GM18520 (cell line): Measurements from ENCODE around the gene GPX7.
"Not testable (repeated sequence)": the region's sequence is repeated elsewhere in the genome, so short reads cannot be mapped to it uniquely, and the experiment has no call there.

ENCODE experiments used
- ATAC-seq: cut with Tn5 transposase; IDR thresholded peaks from one replicate; pipeline ENCODE4 v1.9.1; 2021; ENCODE audit not compliant: unreplicated experiment

The GPX7 gene

GRCh38 chr1:52601991-52602855 is at the start of gene GPX7:
GPX7 (plus strand) TSS chr1:52602371; CDS start chr1:52602410, 39 bp downstream.
- ATAC-seq, result no peak

- ATAC-seq, result peak; percentile 5
These were observed 49.4 kb upstream of the GPX7 start, which contains the start of gene TUT4 for GRCh38 chr1:52552505-52553361. TUT4 (minus strand) TSS chr1:52553092; CDS start chr1:52526280, 26,812 bp downstream.

DNA sequence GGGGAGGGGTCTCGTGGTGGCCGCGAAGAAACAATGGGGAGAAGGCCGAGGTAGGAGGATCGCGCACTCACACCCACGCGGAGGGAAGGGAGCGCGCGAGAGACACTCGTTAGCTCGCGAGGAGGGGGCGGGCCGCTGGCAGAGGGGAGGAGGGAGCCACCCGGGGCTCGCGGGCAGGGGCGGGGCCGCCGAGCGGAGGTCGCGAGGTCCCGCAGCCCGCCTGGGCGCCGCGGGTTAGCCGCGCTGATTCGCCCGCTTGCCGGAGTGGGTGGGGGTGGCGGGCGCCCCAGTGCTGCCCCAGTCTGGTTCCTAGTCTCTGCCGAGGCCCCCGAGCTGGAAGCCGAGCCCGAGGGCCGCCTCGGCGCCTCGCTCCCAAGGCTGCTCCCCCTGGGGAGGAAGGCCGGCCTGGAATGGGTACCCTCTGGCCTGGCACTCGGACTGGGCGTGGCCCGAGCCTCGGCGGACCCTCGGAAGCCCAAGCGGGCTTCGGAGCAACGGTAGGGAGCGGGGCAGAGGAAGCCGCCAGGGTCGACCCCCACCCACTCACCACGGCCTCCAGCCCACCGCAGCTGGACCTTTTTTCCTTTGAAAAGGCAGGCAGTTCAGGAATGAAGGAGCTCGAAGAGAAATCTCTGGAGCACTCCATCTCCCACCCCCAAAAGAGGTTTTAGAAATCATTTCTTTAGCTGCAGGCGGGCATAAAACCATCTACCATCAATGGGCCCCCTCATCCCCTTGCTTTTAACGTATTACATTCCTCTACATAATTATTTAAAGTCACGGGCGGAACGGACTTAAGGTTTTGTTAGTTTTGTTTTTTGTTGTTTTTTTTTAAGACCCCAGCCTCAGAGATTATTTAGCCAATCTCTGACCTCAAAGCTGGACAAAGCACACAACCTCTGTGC is 48.6 kb upstream of the GPX7 start:
- peak; percentile 44 for ATAC-seq

GRCh38 chr1:52554267-52554640 is 47.9 kb upstream of the GPX7 start:
- ATAC-seq, result no peak

DNA sequence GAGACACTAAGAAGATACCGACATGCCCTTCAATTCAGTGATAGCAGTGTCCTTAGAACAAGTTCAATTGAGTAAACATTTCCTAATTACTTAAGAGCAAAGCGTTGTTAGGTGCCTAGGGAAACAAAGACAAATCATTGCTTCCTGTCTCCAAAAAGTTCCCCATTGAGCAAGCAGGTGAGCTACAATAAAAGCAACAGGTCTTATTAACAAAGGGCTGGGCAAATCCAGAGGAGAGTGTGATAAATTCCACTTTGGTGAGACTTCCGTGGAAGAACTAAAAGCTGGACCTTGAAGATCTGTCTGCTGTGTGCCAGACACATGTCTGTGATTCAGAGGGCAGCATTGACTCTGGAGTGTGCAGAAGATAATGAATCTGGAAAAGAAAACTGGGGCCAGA is 47.4 kb upstream of the GPX7 start:
- ATAC-seq, result no peak

GRCh38 chr1:52556641-52557360 is 45.4 kb upstream of the GPX7 start:
- no peak for ATAC-seq

- ATAC-seq, result no peak
These were observed 43.2 kb upstream of the GPX7 start for GRCh38 chr1:52558941-52559340.

- no peak for ATAC-seq
These were observed 42.3 kb upstream of the GPX7 start for GRCh38 chr1:52559875-52560274.

- no peak for ATAC-seq
These were observed 39.4 kb upstream of the GPX7 start for GRCh38 chr1:52562766-52563165.

DNA sequence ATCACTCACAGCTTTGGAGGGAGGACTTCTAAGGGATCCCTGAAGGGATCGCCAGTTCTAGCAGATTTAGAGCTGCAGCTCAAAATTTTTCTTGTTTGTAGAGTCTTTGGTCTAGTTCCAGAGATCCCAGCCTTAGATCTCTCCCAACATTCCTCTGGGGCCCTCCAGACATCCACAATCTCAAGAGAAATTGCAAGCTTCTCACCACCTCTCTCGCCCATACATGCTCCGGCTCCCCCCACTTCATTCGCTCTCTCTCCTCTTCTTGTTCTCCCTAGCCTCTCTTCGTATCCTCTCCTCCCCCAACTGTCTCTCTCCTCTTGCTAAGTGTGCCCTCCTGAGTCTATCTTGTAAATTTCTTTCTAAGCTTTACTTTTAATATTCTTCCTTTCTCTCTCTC is 34.2 kb upstream of the GPX7 start:
- no peak for ATAC-seq

DNA sequence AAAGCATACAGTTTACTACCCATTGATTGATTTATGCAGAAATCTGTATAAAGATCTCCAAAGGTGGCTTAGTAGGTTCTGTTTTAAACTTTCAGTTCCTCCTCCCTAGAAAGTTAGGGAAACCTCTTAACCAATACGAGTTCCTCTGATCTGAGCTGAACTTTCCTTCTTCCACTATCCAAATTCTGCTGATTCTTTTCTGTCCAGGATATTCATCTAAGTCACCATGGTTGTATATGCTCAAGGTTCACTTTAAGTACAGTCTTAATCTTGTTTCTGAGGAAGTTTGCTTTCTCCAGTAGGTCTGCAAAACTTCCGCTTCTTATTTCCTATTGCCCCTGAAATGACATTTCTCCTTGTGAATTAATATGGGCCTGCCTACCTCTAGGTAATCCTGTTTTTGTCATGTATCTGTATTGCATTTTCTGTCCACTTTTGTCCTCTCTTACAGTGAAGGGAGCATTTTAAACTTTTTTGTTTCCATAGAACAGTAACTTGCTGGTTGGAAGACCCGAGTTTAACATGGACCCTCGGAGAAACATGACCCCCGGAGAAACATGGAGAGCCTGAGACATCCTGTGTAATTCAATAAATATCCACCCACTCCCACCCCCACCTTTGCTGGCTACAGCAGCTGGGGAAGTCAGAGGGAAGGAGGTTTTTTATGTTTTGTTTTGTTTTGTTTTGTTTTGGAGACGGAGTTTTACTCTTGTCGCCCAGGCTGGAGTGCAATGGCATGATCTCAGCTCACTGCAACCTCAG is 32.5 kb upstream of the GPX7 start:
- no peak for ATAC-seq

GRCh38 chr1:52571783-52572182 is 30.4 kb upstream of the GPX7 start:
- ATAC-seq, result no peak

- ATAC-seq, result no peak
These were observed 29.8 kb upstream of the GPX7 start for GRCh38 chr1:52572387-52572786.

DNA sequence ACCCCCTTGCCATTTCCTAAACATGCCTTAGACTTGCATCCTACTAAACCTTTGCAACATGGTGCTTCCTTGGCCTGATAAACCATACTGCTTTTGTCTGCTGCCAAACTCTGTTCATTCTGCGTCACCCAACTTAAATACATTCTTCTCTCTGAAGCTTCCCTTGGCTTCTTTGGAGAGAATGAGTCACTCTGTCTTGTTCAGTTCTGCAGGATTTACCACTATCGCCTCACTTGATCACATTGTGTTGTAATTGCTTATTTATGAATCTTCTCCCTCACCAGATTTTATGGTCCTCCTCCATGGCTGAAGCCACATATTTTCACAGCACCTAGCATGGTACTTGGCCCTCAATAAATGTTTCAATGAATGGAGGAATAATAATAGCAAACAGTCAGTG is 27.6 kb upstream of the GPX7 start:
- no peak for ATAC-seq

DNA sequence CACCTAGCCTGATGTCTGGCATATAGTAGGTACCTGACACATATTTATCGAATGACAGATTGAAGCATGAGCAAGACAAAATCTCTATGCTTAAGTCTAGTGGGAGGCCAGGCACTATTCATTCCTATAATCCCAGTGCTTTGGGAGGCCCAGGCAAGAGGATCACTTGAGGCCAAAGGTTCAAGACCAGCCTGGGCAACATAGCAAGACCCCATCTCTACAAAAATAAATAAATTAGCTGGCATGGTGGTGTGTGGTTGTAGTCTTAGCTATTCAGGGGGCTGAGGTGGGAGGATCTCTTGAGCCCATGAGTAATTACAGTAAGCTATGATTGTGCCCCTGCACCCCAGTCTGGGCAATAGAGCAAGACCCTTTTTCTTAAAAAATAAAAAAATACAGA is 26.1 kb upstream of the GPX7 start:
- ATAC-seq, result no peak

GRCh38 chr1:52578066-52578465 is 24.1 kb upstream of the GPX7 start:
- not testable (repeated sequence) for ATAC-seq

- ATAC-seq, result no peak
These were observed 22.8 kb upstream of the GPX7 start for GRCh38 chr1:52579415-52579814.

GRCh38 chr1:52580283-52580682 is 21.9 kb upstream of the GPX7 start:
- ATAC-seq, result no peak

DNA sequence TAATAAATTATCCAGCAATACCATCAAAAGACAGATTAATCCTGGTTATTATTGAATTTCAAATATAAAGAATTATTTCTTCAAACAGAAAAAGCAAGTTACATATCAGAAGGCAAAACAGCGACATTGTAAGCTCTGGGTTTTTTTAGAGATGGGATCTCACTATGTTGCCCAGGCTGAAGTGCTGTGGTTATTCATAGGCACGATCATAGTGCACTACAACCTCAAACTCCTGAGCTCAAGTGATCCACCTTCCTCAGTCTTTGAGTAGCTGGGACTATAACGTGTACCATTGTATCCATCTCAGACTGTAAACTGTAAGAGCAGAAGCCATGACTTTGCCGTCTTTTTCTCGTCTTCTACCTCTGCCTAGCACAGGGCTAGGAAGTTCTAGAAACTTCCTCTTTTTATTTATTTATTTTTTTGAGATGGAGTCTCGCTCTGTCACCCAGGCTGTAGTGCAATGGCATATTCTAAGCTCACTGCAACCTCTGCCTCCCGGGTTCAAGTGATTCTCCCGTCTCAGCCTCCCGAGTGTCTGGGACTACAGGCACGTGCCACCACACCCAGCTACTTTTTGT is 20.0 kb upstream of the GPX7 start:
- ATAC-seq, result no peak
